Left kidney (tissue), 1 donor: Measurements from ENCODE around the gene ACTRT3. TPM values are rescaled to one million over a fixed set of nuclear protein-coding genes. Genes with fewer than 3 reads are reported as not detected.

Experiments
- polyA plus RNA-seq: library from polyadenylated mRNA; unstranded; fragments of 120-200 nt; gene quantifications from one replicate; pipeline ENCODE4 v1.2.1, GENCODE V29; 2013; ENCODE audit not compliant: insufficient read length

ACTRT3 gene
- polyA plus RNA-seq, 1 donor = 4.2 TPM

Other genes starting within 250 kb of the ACTRT3 start
- gene MECOM, start 105.8 kb downstream of the ACTRT3 start, polyA plus RNA-seq = 192 TPM
- 0.35 TPM for gene TERC, start 4.5 kb downstream of the ACTRT3 start, polyA plus RNA-seq
- gene MYNN, start 3.8 kb upstream of the ACTRT3 start, polyA plus RNA-seq = 31.3 TPM
- 0.12 TPM for gene LRRIQ4, start 43.3 kb upstream of the ACTRT3 start, polyA plus RNA-seq
- gene LRRC34, start 43.3 kb upstream of the ACTRT3 start, polyA plus RNA-seq = 18.1 TPM
- gene LRRC31, start 100.4 kb upstream of the ACTRT3 start, polyA plus RNA-seq = 0.38 TPM
- not detected for gene SAMD7, start 142.0 kb upstream of the ACTRT3 start, polyA plus RNA-seq
- gene SEC62, start 197.2 kb upstream of the ACTRT3 start, polyA plus RNA-seq = 199 TPM